K562 (cell line): ENCODE results near the gene NSMCE1. TPM values are rescaled to one million over a fixed set of nuclear protein-coding genes. Genes with fewer than 3 reads are reported as not detected.

ENCODE experiments used
- ATAC-seq: fragments of 200-7000 bp; cut with Tn5 transposase; 3 replicates; pipeline ENCODE4 v1.9.1; 2020; ENCODE audit warnings: moderate library complexity
- BruUV-seq: library from RNA; stranded (reverse); fragments of 400-500 nt; replicated peaks from 2 replicates; lab custom pipeline; 2021; lab: Mats Ljungman, UMichigan
- CTCF ChIA-PET: fragments of 300-600 bp; formaldehyde crosslinking; extraction: SDS; loops from one replicate; lab custom pipeline; 2021; ENCODE audit warnings: low intra/inter-chr PET ratio; lab: Yijun Ruan, JAX
- POLR2A ChIA-PET: fragments of 300-600, 350-650 bp; sonication (Branson Sonifier 250); formaldehyde crosslinking; extraction: SDS; loops from one replicate; lab custom pipeline; 2021; ENCODE audit warnings: antibody characterized with exemption, inconsistent platforms; lab: Yijun Ruan, JAX
- DNase-seq, 4 experiments: peaks; one replicate each; pipeline versions ENCODE4 v3.0.0 to v3.0.0-alpha.2; 2011 to 2018; ENCODE audit warnings: low spot score in 3 of 4, mixed read lengths in 3 of 4; ENCODE audit errors: extremely low read depth in 1 of 4
- FAIRE-seq: peaks from 2 replicates; lab custom pipeline; 2011; peaks lifted over from hg19 to GRCh38; lab: Jason Lieb, UNC
- H2AFZ ChIP-seq: 2 replicates; pipeline ENCODE4 v1.6.0; 2011; ENCODE audit warnings: low read depth, low read length, control low read depth, inconsistent platforms
- H3K27ac ChIP-seq: fragments of 200-600 bp; 3 replicates; pipeline ENCODE4 v1.8.0; 2011; ENCODE audit warnings: low read depth, mild to moderate bottlenecking, control low read depth, inconsistent platforms, low read length, moderate library complexity, mixed read lengths; ENCODE audit errors: extremely low read depth
- H3K27me3 ChIP-seq, 2 experiments: fragments of 300-600 bp in 1 of 2; 2 replicates in 1 of 2; 3 replicates in 1 of 2; pipeline versions ENCODE4 v1.6.0 to v1.8.0; 2011; ENCODE audit warnings: inconsistent platforms in 2 of 2, low read length in 2 of 2, mild to moderate bottlenecking in 1 of 2, mixed read lengths in 1 of 2, moderate library complexity in 1 of 2; ENCODE audit not compliant: control insufficient read depth in 2 of 2, insufficient read depth in 2 of 2
- H3K36me3 ChIP-seq: fragments of 300-600 bp; 3 replicates; pipeline ENCODE4 v1.8.0; 2011; ENCODE audit warnings: mild to moderate bottlenecking, low read length, inconsistent platforms; ENCODE audit not compliant: control insufficient read depth, insufficient read depth
- H3K4me1 ChIP-seq, 2 experiments: fragments of 200-600 bp in 1 of 2; replicated peaks in 1 of 2; 2 replicates in 1 of 2; 3 replicates in 1 of 2; pipeline versions ENCODE4 v1.5.1 to v1.8.0; 2011; ENCODE audit warnings: inconsistent platforms in 2 of 2, low read length in 2 of 2, mild to moderate bottlenecking in 1 of 2, mixed read lengths in 1 of 2, moderate library complexity in 1 of 2; ENCODE audit not compliant: control insufficient read depth in 2 of 2, insufficient read depth in 2 of 2
- H3K4me2 ChIP-seq: 2 replicates; pipeline ENCODE4 v1.6.1; 2011; ENCODE audit warnings: low read length, control low read depth, inconsistent platforms, mixed read lengths; ENCODE audit not compliant: insufficient read depth
- H3K4me3 ChIP-seq: fragments of 200-600 bp; sonication (generic), shearing (Covaris generic); 2 replicates; pipeline ENCODE4 v1.5.1; 2016; ENCODE audit warnings: control low read depth, inconsistent platforms
- H3K79me2 ChIP-seq: fragments of 200-600 bp; 3 replicates; pipeline ENCODE4 v1.8.0; 2011; ENCODE audit warnings: low read length, inconsistent platforms; ENCODE audit not compliant: control insufficient read depth, insufficient read depth
- H3K9ac ChIP-seq, 2 experiments: 2 replicates each; pipeline versions ENCODE4 v1.6.0 to v1.6.1; 2011; ENCODE audit warnings: low read depth in 2 of 2, low read length in 2 of 2, control low read depth in 1 of 2, inconsistent platforms in 1 of 2, mild to moderate bottlenecking in 1 of 2, mixed read lengths in 1 of 2; ENCODE audit not compliant: insufficient read depth in 1 of 2
- H3K9me1 ChIP-seq: one replicate; pipeline ENCODE4 v1.6.0; 2011; ENCODE audit warnings: inconsistent platforms, mild to moderate bottlenecking, low read length, moderate library complexity; ENCODE audit not compliant: control insufficient read depth, insufficient read depth
- H3K9me3 ChIP-seq: replicated peaks from 2 replicates; pipeline ENCODE4 v1.5.1; 2011; ENCODE audit warnings: low read depth, low read length, inconsistent platforms; ENCODE audit not compliant: control insufficient read depth, insufficient read depth
- H4K20me1 ChIP-seq: replicated peaks from 2 replicates; pipeline ENCODE4 v1.6.1; 2011; ENCODE audit warnings: low read length, inconsistent platforms, mixed read lengths; ENCODE audit not compliant: control insufficient read depth, insufficient read depth
- COPS2 ChIP-seq: fragments of 450-650 bp; conservative IDR thresholded peaks from 2 replicates; pipeline ENCODE4 v1.6.1; 2016; ENCODE audit warnings: mild to moderate bottlenecking, moderate library complexity
- MEF2D ChIP-seq: conservative IDR thresholded peaks from 2 replicates; pipeline ENCODE4 v1.6.1; 2016; ENCODE audit warnings: low read depth, missing genetic modification characterization, missing compliant biosample characterization
- RBM25 ChIP-seq: fragments of 200-400 bp; formaldehyde crosslinking; IDR thresholded peaks from 2 replicates; pipeline ENCODE4 v1.6.1; 2018; ENCODE audit warnings: low read length, low read depth, moderate library complexity; ENCODE audit not compliant: severe bottlenecking
- TAF7 ChIP-seq: fragments of 450-650 bp; IDR thresholded peaks from 2 replicates; pipeline ENCODE4 v1.6.1; 2016; ENCODE audit warnings: missing genetic modification characterization, missing compliant biosample characterization
- YY1 ChIP-seq, 3 experiments: IDR thresholded peaks; 2 replicates each; pipeline ENCODE4 v1.6.1; 2011; ENCODE audit warnings: low read length in 2 of 3, mild to moderate bottlenecking in 2 of 3, moderate library complexity in 2 of 3, borderline replicate concordance in 1 of 3, control low read depth in 1 of 3, low read depth in 1 of 3; ENCODE audit not compliant: insufficient read depth in 3 of 3, insufficient replicate concordance in 2 of 3, control insufficient read depth in 1 of 3, insufficient read length in 1 of 3; ENCODE audit errors: extremely low read depth in 1 of 3
- ZFP36 ChIP-seq: fragments of 150-350 bp; IDR thresholded peaks from 2 replicates; pipeline ENCODE4 v1.6.1; 2018; ENCODE audit warnings: low read length, low read depth; ENCODE audit not compliant: partially characterized antibody
- ZNF407 ChIP-seq: fragments of 450-650 bp; IDR thresholded peaks from 2 replicates; pipeline ENCODE4 v1.6.1; 2016; ENCODE audit warnings: low read depth
- WGBS: fragments of 100-300 bp; shearing (Covaris generic); methylation state at CpG from one replicate; pipeline ENCODE4 v1.1.6; 2016; ENCODE audit warnings: low coverage, mixed read lengths; ENCODE audit not compliant: insufficient coverage; ENCODE audit errors: missing lambda C conversion rate; 5-methylcytosine and 5-hydroxymethylcytosine counted together
- in situ Hi-C: fragments of 300-500 bp; cut with MboI; formaldehyde crosslinking; loops from 4 replicates; pipeline ENCODE4 v1.15.0; 2018; ENCODE audit warnings: inconsistent platforms, mixed read lengths
- intact Hi-C: fragments of 100-400 bp; cut with micrococcal nuclease; formaldehyde crosslinking; loops from 2 replicates; pipeline ENCODE4 v1.14.2; 2022
- polyA plus RNA-seq, 8 experiments: library from polyadenylated mRNA; depleted of rRNA in 4 of 8; stranded (reverse) in 5 of 8; unstranded in 3 of 8; fragments of >200 nt; fragmentation: Nextera tagmentation in 2 of 8; fragmentation: Illumina TruSeq in 1 of 8; extraction: Ambion mirVana in 2 of 8; extraction: Trizol in 1 of 8; gene quantifications; 2 replicates each; pipeline versions ENCODE4 v1.2.1 to v1.2.3, GENCODE V29; 2011 to 2014; ENCODE audit warnings: inconsistent platforms in 1 of 8, missing spikeins in 1 of 8
- total RNA-seq, 7 experiments: library from RNA; depleted of rRNA in 6 of 7; stranded (reverse); fragments of >200 nt in 6 of 7; fragmentation: Illumina TruSeq in 2 of 7; extraction: Trizol in 2 of 7; gene quantifications; 2 replicates each; pipeline versions ENCODE4 v1.2.1 to v1.2.3, GENCODE V29; 2011 to 2021; ENCODE audit warnings: low replicate concordance in 1 of 7

The NSMCE1 gene
- total and polyA plus RNA-seq, 9 of the 15 experiments (the other 6 are each of a cell fraction or from before 2014, with no cell fraction given), result 52.1 to 163 (median 61.5) TPM

- CTCF ChIA-PET, result no interaction called here
- peaks cover 4 to 6% of the 10 kb centered on the region in 2 experiments; a peak in 4 of 5 replicates for H3K4me1 ChIP-seq
- H3K4me2 ChIP-seq, result no peak overlapping the region
- no peak overlapping the region for H3K9ac ChIP-seq
- H3K79me2 ChIP-seq, result no peaks in the 10 kb centered on the region
- in situ Hi-C loops, result loop anchor here (5.0 kb wide), 1 partner anchor 66 kb away; no protein-coding TSS in a partner anchor
- no peak for ATAC-seq
- no peaks in the 10 kb centered on the region for H3K9me3 ChIP-seq
- no peaks in the 10 kb centered on the region for H4K20me1 ChIP-seq
- no peak for FAIRE-seq
- 0% methylated on average over 1 of the region's 1 CpG for WGBS
- intact Hi-C loops, result no loop called here
- no peak for DNase-seq
- H3K36me3 ChIP-seq, result no peaks in the 10 kb centered on the region
- no TSS peak for BruUV-seq
- H3K27me3 ChIP-seq, result peaks cover 19 to 28% of the 10 kb centered on the region in 2 experiments; a peak in 4 of 5 replicates
- no peak overlapping the region for H2AFZ ChIP-seq
- POLR2A ChIA-PET, result no interaction called here
- H3K9me1 ChIP-seq, result no peaks in the 10 kb centered on the region
- TF ChIP-seq TAF7 (tag), result no peak
- peak; percentile 23; the same call in 1 of the 2 replicates for TF ChIP-seq ZNF407
- TF ChIP-seq ZFP36, result peak; percentile 63
- TF ChIP-seq MEF2D (tag), result no peak
- TF ChIP-seq RBM25, result peak; percentile 76
- no peak for TF ChIP-seq YY1 (IDR thresholded peaks at IDR 0.05; ENCODE audit: borderline replicate concordance in 1 of 3, control insufficient read depth in 1 of 3, extremely low read depth in 1 of 3, insufficient read depth in 3 of 3, insufficient read length in 1 of 3, insufficient replicate concordance in 2 of 3, low read depth in 1 of 3, low read length in 2 of 3)
- TF ChIP-seq COPS2, result no peak
- H3K4me3 ChIP-seq, result no peak overlapping the region
- H3K27ac ChIP-seq, result no peak overlapping the region
Observed at GRCh38 chr16:27308792-27309191, 40.2 kb upstream of the NSMCE1 start.
